Dedifferentiated amniotic fluid mesenchymal stem cell (primary cell): ENCODE results near the gene NUAK1.

ENCODE experiments used
- DNase-seq: peaks from one replicate; pipeline ENCODE4 v3.0.0-alpha.2; 2016; ENCODE audit errors: extremely low spot score

The NUAK1 gene

GRCh38 chr12:106130474-106131113, 8.2 kb downstream of the NUAK1 start:
- no peak for DNase-seq

- no peak for DNase-seq
Measured at GRCh38 chr12:106128585-106129328, 10.0 kb downstream of the NUAK1 start.

GRCh38 chr12:106127338-106128126, 11.2 kb downstream of the NUAK1 start:
- DNase-seq, result no peak

- peak; percentile 48 for DNase-seq
Measured at GRCh38 chr12:106126441-106127337, 12.1 kb downstream of the NUAK1 start.

GRCh38 chr12:106125351-106126095, 13.2 kb downstream of the NUAK1 start:
- DNase-seq, result no peak

GRCh38 chr12:106123551-106124081, 15.1 kb downstream of the NUAK1 start:
- DNase-seq, result peak; percentile 36

GRCh38 chr12:106123110-106123509, 15.6 kb downstream of the NUAK1 start:
- no peak for DNase-seq

- no peak for DNase-seq
Measured at GRCh38 chr12:106122004-106122403, 16.8 kb downstream of the NUAK1 start.

- DNase-seq, result no peak
Measured at GRCh38 chr12:106120519-106121105, 18.1 kb downstream of the NUAK1 start.

- no peak for DNase-seq
Measured at GRCh38 chr12:106119301-106119700, 19.5 kb downstream of the NUAK1 start.

- DNase-seq, result peak; percentile 53
Measured at GRCh38 chr12:106118381-106119130, 20.2 kb downstream of the NUAK1 start.

- DNase-seq, result no peak
Measured at GRCh38 chr12:106115440-106115839, 23.3 kb downstream of the NUAK1 start.

- no peak for DNase-seq
Measured at GRCh38 chr12:106114447-106115068, 24.2 kb downstream of the NUAK1 start.

- DNase-seq, result peak; percentile 24
Measured at GRCh38 chr12:106113824-106114446, 24.8 kb downstream of the NUAK1 start.

GRCh38 chr12:106113446-106113823, 25.3 kb downstream of the NUAK1 start:
- DNase-seq, result no peak

GRCh38 chr12:106113042-106113441, 25.7 kb downstream of the NUAK1 start:
- DNase-seq, result peak; percentile 61

- DNase-seq, result no peak
Measured at GRCh38 chr12:106112145-106112821, 26.5 kb downstream of the NUAK1 start.
